Testis (tissue), 2 donors: ENCODE results near the gene AP1S2.

Experiments
- CTCF ChIP-seq, 3 experiments: fragments of 450-650 bp in 2 of 3; fragments of 200-600 bp in 1 of 3; sonication (generic) in 1 of 3; IDR thresholded peaks; one replicate each; pipeline ENCODE4 v1.5.1; 2016 to 2019; ENCODE audit warnings: antibody characterized with exemption in 3 of 3, mild to moderate bottlenecking in 2 of 3, moderate library complexity in 1 of 3
- POLR2A ChIP-seq: fragments of 450-650 bp; IDR thresholded peaks from one replicate; pipeline ENCODE4 v1.6.1; 2017; ENCODE audit warnings: antibody characterized with exemption, mild to moderate bottlenecking, moderate library complexity

- no peak for TF ChIP-seq CTCF (IDR thresholded peaks at IDR 0.05)
- no peak for TF ChIP-seq POLR2A
Observed at GRCh38 chrX:15895334-15895733, 40.7 kb upstream of the AP1S2 start.
